HepG2 (cell line): ENCODE measurements around the gene OTUD7B. TPM values are rescaled to one million over a fixed set of nuclear protein-coding genes. Genes with fewer than 3 reads are reported as not detected.

Experiments used
- ATAC-seq: fragments of 200-7000 bp; cut with Tn5 transposase; 3 replicates; pipeline ENCODE4 v1.9.1; 2020; ENCODE audit warnings: mild to moderate bottlenecking, moderate library complexity
- BruUV-seq: library from RNA; stranded (reverse); fragments of 400-500 nt; replicated peaks from 2 replicates; lab custom pipeline; 2021; lab: Mats Ljungman, UMichigan
- CTCF ChIA-PET: fragments of 300-600 bp; formaldehyde crosslinking; extraction: SDS; loops from one replicate; lab custom pipeline; 2021; ENCODE audit warnings: low total read pairs, inconsistent platforms, low intra/inter-chr PET ratio; lab: Yijun Ruan, JAX
- POLR2A ChIA-PET: fragments of 350-600 bp; sonication (Branson Sonifier 250); formaldehyde crosslinking; loops from one replicate; lab custom pipeline; 2020; ENCODE audit warnings: antibody characterized with exemption, inconsistent platforms; lab: Yijun Ruan, JAX
- DNase-seq: peaks from one replicate; pipeline ENCODE4 v3.0.0-alpha.2; 2015; ENCODE audit warnings: low spot score
- FAIRE-seq: peaks from 3 replicates; lab custom pipeline; 2011; peaks lifted over from hg19 to GRCh38; lab: Jason Lieb, UNC
- H2AFZ ChIP-seq: one replicate; pipeline ENCODE4 v1.6.1; 2011; ENCODE audit warnings: low read length, inconsistent platforms
- H3K27ac ChIP-seq: fragments of 300-600 bp; 3 replicates; pipeline ENCODE4 v1.8.0; 2011; ENCODE audit warnings: mixed run types, mild to moderate bottlenecking, mixed read lengths, low read length, inconsistent platforms; ENCODE audit not compliant: insufficient read depth; ENCODE audit errors: extremely low read length
- H3K27me3 ChIP-seq, 2 experiments: fragments of 200-600 bp in 1 of 2; 2 replicates in 1 of 2; 3 replicates in 1 of 2; pipeline versions ENCODE4 v1.6.0 to v1.8.0; 2011; ENCODE audit warnings: low read length in 2 of 2, mild to moderate bottlenecking in 2 of 2, moderate library complexity in 2 of 2, inconsistent platforms in 1 of 2; ENCODE audit not compliant: insufficient read depth in 2 of 2, control insufficient read depth in 1 of 2
- H3K36me3 ChIP-seq, 2 experiments: fragments of 200-600 bp in 1 of 2; replicated peaks in 1 of 2; 2 replicates in 1 of 2; 3 replicates in 1 of 2; pipeline versions ENCODE4 v1.5.1 to v1.8.0; 2011; ENCODE audit warnings: low read length in 2 of 2, inconsistent platforms in 1 of 2; ENCODE audit not compliant: insufficient read depth in 2 of 2, control insufficient read depth in 1 of 2
- H3K4me1 ChIP-seq: 2 replicates; pipeline ENCODE4 v1.5.1; 2012; ENCODE audit warnings: low read length, inconsistent platforms; ENCODE audit not compliant: insufficient read depth
- H3K4me2 ChIP-seq: 2 replicates; pipeline ENCODE4 v1.6.0; 2011; ENCODE audit warnings: low read depth, low read length, inconsistent platforms
- H3K4me3 ChIP-seq, 3 experiments: fragments of 200-600 bp in 1 of 3; sonication (generic), shearing (Covaris generic) in 1 of 3; replicated peaks in 1 of 3; 2 replicates each; pipeline ENCODE4 v1.5.1; 2011 to 2016; ENCODE audit warnings: low read length in 3 of 3, inconsistent platforms in 2 of 3, low read depth in 2 of 3, mild to moderate bottlenecking in 2 of 3, control low read depth in 1 of 3, mixed read lengths in 1 of 3; ENCODE audit not compliant: insufficient read depth in 1 of 3
- H3K79me2 ChIP-seq: one replicate; pipeline ENCODE4 v1.6.1; 2011; ENCODE audit warnings: low read length, inconsistent platforms; ENCODE audit not compliant: insufficient read depth
- H3K9ac ChIP-seq: 2 replicates; pipeline ENCODE4 v1.6.0; 2011; ENCODE audit warnings: mild to moderate bottlenecking, low read depth, low read length, inconsistent platforms; ENCODE audit not compliant: insufficient read depth
- H3K9me3 ChIP-seq: 2 replicates; pipeline ENCODE4 v1.5.1; 2012; ENCODE audit warnings: mild to moderate bottlenecking, low read length
- H4K20me1 ChIP-seq: 2 replicates; pipeline ENCODE4 v1.6.0; 2011; ENCODE audit warnings: inconsistent platforms, mild to moderate bottlenecking, low read length, moderate library complexity; ENCODE audit not compliant: insufficient read depth
- AGO1 ChIP-seq: fragments of 200-400 bp; formaldehyde crosslinking; IDR thresholded peaks from 2 replicates; pipeline ENCODE4 v1.6.1; 2017; ENCODE audit warnings: mild to moderate bottlenecking, low read depth, low read length, moderate library complexity; ENCODE audit not compliant: poor library complexity, severe bottlenecking
- AHR ChIP-seq: IDR thresholded peaks from 2 replicates; pipeline ENCODE4 v1.6.1; 2018; ENCODE audit warnings: missing genetic modification reagents, missing compliant biosample characterization
- CHCHD3 ChIP-seq: sonication (generic); formaldehyde crosslinking; IDR thresholded peaks from 2 replicates; pipeline ENCODE4 v1.8.0; 2022; ENCODE audit warnings: mild to moderate bottlenecking, missing genetic modification reagents, moderate library complexity
- FOXA1 ChIP-seq, 2 experiments: fragments of 450-650 bp in 1 of 2; sonication (generic) in 1 of 2; formaldehyde crosslinking in 1 of 2; IDR thresholded peaks; 2 replicates each; pipeline versions ENCODE4 v1.4.0 to v1.6.1; 2016 to 2020; ENCODE audit warnings: missing genetic modification reagents in 1 of 2
- FOXA3 ChIP-seq: IDR thresholded peaks from 2 replicates; pipeline ENCODE4 v1.6.1; 2016; ENCODE audit warnings: missing genetic modification reagents, missing compliant biosample characterization
- GATAD1 ChIP-seq: IDR thresholded peaks from 2 replicates; pipeline ENCODE4 v1.6.1; 2016; ENCODE audit warnings: missing genetic modification reagents, missing compliant biosample characterization
- GFI1 ChIP-seq: sonication (generic); formaldehyde crosslinking; IDR thresholded peaks from 2 replicates; pipeline ENCODE4 v1.5.0; 2020; ENCODE audit warnings: missing genetic modification reagents, mild to moderate bottlenecking, borderline replicate concordance
- HMG20A ChIP-seq: IDR thresholded peaks from 2 replicates; pipeline ENCODE4 v1.6.1; 2016; ENCODE audit warnings: borderline replicate concordance
- SP5 ChIP-seq: IDR thresholded peaks from 2 replicates; pipeline ENCODE4 v1.6.1; 2016; ENCODE audit warnings: low read depth, borderline replicate concordance
- ZNF569 ChIP-seq: sonication (generic); formaldehyde crosslinking; IDR thresholded peaks from 2 replicates; pipeline ENCODE4 v1.5.0; 2020; ENCODE audit warnings: mild to moderate bottlenecking, missing genetic modification reagents, moderate library complexity, borderline replicate concordance
- ZNF761 ChIP-seq: sonication (generic); formaldehyde crosslinking; conservative IDR thresholded peaks from 2 replicates; pipeline ENCODE4 v1.4.0; 2020; ENCODE audit warnings: mild to moderate bottlenecking, missing genetic modification reagents
- ZNF776 ChIP-seq: sonication (generic); formaldehyde crosslinking; IDR thresholded peaks from 2 replicates; pipeline ENCODE4 v1.4.0; 2020; ENCODE audit warnings: mild to moderate bottlenecking, missing genetic modification reagents
- ZSCAN21 ChIP-seq: sonication (generic); formaldehyde crosslinking; IDR thresholded peaks from 2 replicates; pipeline ENCODE4 v1.8.0; 2022; ENCODE audit warnings: mild to moderate bottlenecking, missing genetic modification reagents, moderate library complexity, borderline replicate concordance
- WGBS: methylation state at CpG from one replicate; pipeline ENCODE4 v1.1.6; 2017; ENCODE audit warnings: low lambda C conversion rate; 5-methylcytosine and 5-hydroxymethylcytosine counted together
- in situ Hi-C: cut with HindIII; loops from 2 replicates; pipeline ENCODE4 v1.10.0; 2017; ENCODE audit warnings: low pct_unique_long_range_greater_than_20kb; ENCODE audit not compliant: extremely low pct_ligation_motif_present
- intact Hi-C: fragments of 100-400 bp; cut with micrococcal nuclease; formaldehyde crosslinking; loops from one replicate; pipeline ENCODE4 v1.10.0; 2022; ENCODE audit not compliant: unreplicated experiment
- polyA plus RNA-seq, 8 experiments: library from polyadenylated mRNA; depleted of rRNA in 3 of 8; stranded (reverse) in 7 of 8; unstranded in 1 of 8; fragments of >200 nt; fragmentation: Illumina TruSeq in 4 of 8; extraction: Trizol in 4 of 8; gene quantifications; 2 replicates each; pipeline versions ENCODE4 v1.2.1 to v1.2.3, GENCODE V29; 2011 to 2016; ENCODE audit warnings: low read depth in 4 of 8, missing spikeins in 1 of 8, mixed read lengths in 1 of 8; ENCODE audit not compliant: insufficient read depth in 1 of 8
- total RNA-seq, 5 experiments: library from RNA; depleted of rRNA; stranded (reverse); fragments of >200 nt; fragmentation: Illumina TruSeq; extraction: Trizol; gene quantifications; 2 replicates each; pipeline ENCODE4 v1.2.3, GENCODE V29; 2016; ENCODE audit warnings: low read depth in 1 of 5
- TF ChIP-seq, protein P1 (sequence below): fragments of 450-650 bp; IDR thresholded peaks from 2 replicates; pipeline ENCODE4 v1.6.1; 2017
- TF ChIP-seq, protein P2 (sequence below): sonication (generic); formaldehyde crosslinking; IDR thresholded peaks from 2 replicates; pipeline ENCODE4 v1.4.0; 2020; ENCODE audit warnings: mild to moderate bottlenecking, low read depth, missing genetic modification reagents
- TF ChIP-seq, protein P3 (sequence below): sonication (generic); formaldehyde crosslinking; IDR thresholded peaks from 2 replicates; pipeline ENCODE4 v1.4.0; 2020; ENCODE audit warnings: missing genetic modification reagents
- TF ChIP-seq, protein P4 (sequence below): sonication (generic); formaldehyde crosslinking; IDR thresholded peaks from 2 replicates; pipeline ENCODE4 v1.4.0; 2020; ENCODE audit warnings: missing genetic modification reagents
- TF ChIP-seq, protein P5 (sequence below): sonication (generic); formaldehyde crosslinking; IDR thresholded peaks from 2 replicates; pipeline ENCODE4 v1.9.0; 2021; ENCODE audit warnings: missing genetic modification reagents, borderline replicate concordance

OTUD7B gene
- total and polyA plus RNA-seq, 2 of the 13 experiments (the other 11 are each of a cell fraction or from before 2014, with no cell fraction given), result 5.1 to 11.2 TPM

DNA sequence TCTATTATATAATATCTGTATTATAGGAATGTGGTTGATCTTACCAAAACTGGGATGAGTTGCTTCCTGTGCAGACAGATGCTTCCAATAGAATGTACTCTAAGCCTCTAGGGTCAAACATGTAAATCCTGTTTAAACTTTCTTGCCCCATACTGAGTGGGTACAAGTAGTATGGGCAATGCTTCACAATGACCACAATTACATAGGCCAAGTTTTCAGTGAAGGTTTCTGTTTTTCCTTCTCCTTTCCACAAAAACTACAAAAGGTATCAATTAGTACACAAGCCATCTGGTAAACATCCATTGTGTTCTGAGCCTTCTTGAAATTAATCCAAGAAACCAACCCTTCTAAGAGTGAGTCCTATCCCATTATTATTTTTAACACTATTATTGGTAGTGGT is 16.8 kb downstream of the OTUD7B start (continued):
- TF ChIP-seq SP5 (no peak), ZNF776 (no peak), AGO1 (no peak)
- TF ChIP-seq, protein P1, sequence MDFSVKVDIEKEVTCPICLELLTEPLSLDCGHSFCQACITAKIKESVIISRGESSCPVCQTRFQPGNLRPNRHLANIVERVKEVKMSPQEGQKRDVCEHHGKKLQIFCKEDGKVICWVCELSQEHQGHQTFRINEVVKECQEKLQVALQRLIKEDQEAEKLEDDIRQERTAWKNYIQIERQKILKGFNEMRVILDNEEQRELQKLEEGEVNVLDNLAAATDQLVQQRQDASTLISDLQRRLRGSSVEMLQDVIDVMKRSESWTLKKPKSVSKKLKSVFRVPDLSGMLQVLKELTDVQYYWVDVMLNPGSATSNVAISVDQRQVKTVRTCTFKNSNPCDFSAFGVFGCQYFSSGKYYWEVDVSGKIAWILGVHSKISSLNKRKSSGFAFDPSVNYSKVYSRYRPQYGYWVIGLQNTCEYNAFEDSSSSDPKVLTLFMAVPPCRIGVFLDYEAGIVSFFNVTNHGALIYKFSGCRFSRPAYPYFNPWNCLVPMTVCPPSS, result no peak

DNA sequence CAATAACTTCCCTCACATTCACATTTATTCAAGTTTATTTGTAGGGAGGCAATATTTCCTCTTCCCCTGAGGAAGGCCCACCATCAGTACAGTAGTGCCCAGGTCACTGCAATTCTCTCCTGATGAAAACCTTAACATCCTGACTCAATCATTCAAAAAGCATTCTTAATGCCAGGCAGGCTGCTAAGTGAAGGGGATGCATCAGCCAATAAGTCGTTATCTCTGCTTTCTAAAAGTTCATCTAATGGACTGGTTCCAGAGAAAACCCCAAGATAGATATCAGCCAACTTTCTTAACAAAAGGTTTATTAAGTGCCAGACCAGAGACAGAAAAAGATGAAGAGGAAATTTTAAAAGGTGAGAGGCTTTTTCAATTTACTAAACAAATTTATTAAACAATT is 17.3 kb downstream of the OTUD7B start:
- no peak overlapping the region for H2AFZ ChIP-seq
- in situ Hi-C loops (no loop called here), intact Hi-C loops (no loop called here)
- no TSS peak for BruUV-seq
- DNase-seq (no peak), FAIRE-seq (no peak), ATAC-seq (no peak)
- H3K79me2 ChIP-seq, result peaks cover 16% of the 10 kb centered on the region
- ChIA-PET CTCF (no interaction called here), POLR2A (no interaction called here)
- no peaks in the 10 kb centered on the region for H3K9me3 ChIP-seq
- H3K4me3 ChIP-seq, result no peak overlapping the region
- H3K4me2 ChIP-seq, result no peak overlapping the region
- peaks cover 29% of the 10 kb centered on the region for H3K4me1 ChIP-seq
- H3K27me3 ChIP-seq, result no peaks in the 10 kb centered on the region
- peaks cover 2 to 13% of the 10 kb centered on the region in 2 experiments; a peak in 3 of 5 replicates for H3K36me3 ChIP-seq
- WGBS, result 91% methylated on average over 1 of the region's 1 CpG
- H3K9ac ChIP-seq, result no peak overlapping the region
- TF ChIP-seq, protein P2, sequence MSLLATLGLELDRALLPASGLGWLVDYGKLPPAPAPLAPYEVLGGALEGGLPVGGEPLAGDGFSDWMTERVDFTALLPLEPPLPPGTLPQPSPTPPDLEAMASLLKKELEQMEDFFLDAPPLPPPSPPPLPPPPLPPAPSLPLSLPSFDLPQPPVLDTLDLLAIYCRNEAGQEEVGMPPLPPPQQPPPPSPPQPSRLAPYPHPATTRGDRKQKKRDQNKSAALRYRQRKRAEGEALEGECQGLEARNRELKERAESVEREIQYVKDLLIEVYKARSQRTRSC (CRISPR knock-in tag), result no peak
- TF ChIP-seq FOXA1 (IDR thresholded peaks at IDR 0.05) (no peak), FOXA1 (CRISPR knock-in tag; IDR thresholded peaks at IDR 0.05) (no peak), ZNF761 (CRISPR knock-in tag) (no peak), GFI1 (CRISPR knock-in tag) (no peak), AHR (CRISPR knock-in tag) (no peak), HMG20A (no peak), CHCHD3 (CRISPR knock-in tag) (no peak), ZNF569 (CRISPR knock-in tag) (no peak), FOXA3 (no peak), ZSCAN21 (CRISPR knock-in tag) (no peak), GATAD1 (CRISPR knock-in tag) (no peak)
- TF ChIP-seq, protein P3, sequence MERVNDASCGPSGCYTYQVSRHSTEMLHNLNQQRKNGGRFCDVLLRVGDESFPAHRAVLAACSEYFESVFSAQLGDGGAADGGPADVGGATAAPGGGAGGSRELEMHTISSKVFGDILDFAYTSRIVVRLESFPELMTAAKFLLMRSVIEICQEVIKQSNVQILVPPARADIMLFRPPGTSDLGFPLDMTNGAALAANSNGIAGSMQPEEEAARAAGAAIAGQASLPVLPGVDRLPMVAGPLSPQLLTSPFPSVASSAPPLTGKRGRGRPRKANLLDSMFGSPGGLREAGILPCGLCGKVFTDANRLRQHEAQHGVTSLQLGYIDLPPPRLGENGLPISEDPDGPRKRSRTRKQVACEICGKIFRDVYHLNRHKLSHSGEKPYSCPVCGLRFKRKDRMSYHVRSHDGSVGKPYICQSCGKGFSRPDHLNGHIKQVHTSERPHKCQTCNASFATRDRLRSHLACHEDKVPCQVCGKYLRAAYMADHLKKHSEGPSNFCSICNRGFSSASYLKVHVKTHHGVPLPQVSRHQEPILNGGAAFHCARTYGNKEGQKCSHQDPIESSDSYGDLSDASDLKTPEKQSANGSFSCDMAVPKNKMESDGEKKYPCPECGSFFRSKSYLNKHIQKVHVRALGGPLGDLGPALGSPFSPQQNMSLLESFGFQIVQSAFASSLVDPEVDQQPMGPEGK, result no peak
- TF ChIP-seq, protein P4, sequence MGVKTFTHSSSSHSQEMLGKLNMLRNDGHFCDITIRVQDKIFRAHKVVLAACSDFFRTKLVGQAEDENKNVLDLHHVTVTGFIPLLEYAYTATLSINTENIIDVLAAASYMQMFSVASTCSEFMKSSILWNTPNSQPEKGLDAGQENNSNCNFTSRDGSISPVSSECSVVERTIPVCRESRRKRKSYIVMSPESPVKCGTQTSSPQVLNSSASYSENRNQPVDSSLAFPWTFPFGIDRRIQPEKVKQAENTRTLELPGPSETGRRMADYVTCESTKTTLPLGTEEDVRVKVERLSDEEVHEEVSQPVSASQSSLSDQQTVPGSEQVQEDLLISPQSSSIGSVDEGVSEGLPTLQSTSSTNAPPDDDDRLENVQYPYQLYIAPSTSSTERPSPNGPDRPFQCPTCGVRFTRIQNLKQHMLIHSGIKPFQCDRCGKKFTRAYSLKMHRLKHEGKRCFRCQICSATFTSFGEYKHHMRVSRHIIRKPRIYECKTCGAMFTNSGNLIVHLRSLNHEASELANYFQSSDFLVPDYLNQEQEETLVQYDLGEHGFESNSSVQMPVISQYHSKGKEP, result no peak
- TF ChIP-seq, protein P5, sequence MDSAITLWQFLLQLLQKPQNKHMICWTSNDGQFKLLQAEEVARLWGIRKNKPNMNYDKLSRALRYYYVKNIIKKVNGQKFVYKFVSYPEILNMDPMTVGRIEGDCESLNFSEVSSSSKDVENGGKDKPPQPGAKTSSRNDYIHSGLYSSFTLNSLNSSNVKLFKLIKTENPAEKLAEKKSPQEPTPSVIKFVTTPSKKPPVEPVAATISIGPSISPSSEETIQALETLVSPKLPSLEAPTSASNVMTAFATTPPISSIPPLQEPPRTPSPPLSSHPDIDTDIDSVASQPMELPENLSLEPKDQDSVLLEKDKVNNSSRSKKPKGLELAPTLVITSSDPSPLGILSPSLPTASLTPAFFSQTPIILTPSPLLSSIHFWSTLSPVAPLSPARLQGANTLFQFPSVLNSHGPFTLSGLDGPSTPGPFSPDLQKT (CRISPR knock-in tag), result no peak
- no peak overlapping the region for H3K27ac ChIP-seq
- H4K20me1 ChIP-seq, result peaks cover 4% of the 10 kb centered on the region; the same call in 1 of the 2 replicates
